LNCaP clone FGC (cell line): Measurements from ENCODE around the gene SEPTIN3.

ENCODE experiments used
- DNase-seq: peaks from one replicate; pipeline ENCODE4 v3.0.0-alpha.2; 2011; ENCODE audit warnings: low read depth
- H3K4me3 ChIP-seq: 2 replicates; pipeline ENCODE4 v1.5.1; 2011; ENCODE audit warnings: mild to moderate bottlenecking, low read depth, low read length, control low read depth
- TF ChIP-seq, protein P1 (sequence below): IDR thresholded peaks from 2 replicates; pipeline ENCODE4 v1.5.1; 2012; ENCODE audit warnings: mild to moderate bottlenecking; ENCODE audit not compliant: control insufficient read depth, insufficient read depth; ENCODE audit errors: extremely low read depth

Gene SEPTIN3

DNA sequence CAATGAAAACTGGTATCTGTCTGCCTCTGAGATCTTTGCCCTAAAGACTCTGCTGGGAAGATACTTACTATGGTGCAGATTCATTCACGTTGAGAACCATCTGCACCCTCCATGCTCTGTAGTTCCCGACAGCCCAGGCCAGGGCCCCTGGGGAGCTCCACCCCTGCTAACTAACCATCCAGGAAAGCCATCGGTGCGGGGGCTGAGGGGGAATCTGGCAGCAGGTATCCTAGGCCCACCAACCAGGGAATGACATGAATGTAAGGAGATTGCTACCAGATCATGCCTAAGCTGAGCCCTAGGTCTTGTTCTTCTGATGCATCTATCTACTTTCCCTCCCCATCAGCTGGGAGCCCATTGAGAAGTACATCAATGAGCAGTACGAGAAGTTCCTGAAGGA, 18.0 kb downstream of the SEPTIN3 start:
- TF ChIP-seq, protein P1, sequence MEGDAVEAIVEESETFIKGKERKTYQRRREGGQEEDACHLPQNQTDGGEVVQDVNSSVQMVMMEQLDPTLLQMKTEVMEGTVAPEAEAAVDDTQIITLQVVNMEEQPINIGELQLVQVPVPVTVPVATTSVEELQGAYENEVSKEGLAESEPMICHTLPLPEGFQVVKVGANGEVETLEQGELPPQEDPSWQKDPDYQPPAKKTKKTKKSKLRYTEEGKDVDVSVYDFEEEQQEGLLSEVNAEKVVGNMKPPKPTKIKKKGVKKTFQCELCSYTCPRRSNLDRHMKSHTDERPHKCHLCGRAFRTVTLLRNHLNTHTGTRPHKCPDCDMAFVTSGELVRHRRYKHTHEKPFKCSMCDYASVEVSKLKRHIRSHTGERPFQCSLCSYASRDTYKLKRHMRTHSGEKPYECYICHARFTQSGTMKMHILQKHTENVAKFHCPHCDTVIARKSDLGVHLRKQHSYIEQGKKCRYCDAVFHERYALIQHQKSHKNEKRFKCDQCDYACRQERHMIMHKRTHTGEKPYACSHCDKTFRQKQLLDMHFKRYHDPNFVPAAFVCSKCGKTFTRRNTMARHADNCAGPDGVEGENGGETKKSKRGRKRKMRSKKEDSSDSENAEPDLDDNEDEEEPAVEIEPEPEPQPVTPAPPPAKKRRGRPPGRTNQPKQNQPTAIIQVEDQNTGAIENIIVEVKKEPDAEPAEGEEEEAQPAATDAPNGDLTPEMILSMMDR: no peak
- no peak for DNase-seq
- H3K4me3 ChIP-seq: no peak overlapping the region

DNA sequence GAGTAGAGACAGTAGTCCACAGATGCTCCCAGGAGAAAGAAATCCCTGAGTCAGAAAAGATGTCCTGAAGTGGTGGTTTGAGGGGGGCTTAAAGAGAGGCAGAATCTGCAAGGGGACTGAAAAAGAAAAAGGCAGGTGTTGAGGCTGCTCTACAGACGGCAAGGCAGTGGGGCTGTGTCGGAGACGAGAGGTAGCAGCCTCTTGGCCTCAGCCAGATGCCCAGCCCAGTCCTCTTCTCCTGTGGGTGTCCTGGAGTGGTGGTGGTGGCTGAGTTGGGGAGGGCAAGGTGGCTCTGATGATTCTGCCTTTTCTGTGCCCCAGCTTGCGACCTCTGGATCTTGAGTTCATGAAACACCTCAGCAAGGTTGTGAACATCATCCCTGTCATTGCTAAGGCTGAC, 20.0 kb downstream of the SEPTIN3 start:
- TF ChIP-seq, protein P1: no peak
- DNase-seq: no peak
- H3K4me3 ChIP-seq: no peak overlapping the region

DNA sequence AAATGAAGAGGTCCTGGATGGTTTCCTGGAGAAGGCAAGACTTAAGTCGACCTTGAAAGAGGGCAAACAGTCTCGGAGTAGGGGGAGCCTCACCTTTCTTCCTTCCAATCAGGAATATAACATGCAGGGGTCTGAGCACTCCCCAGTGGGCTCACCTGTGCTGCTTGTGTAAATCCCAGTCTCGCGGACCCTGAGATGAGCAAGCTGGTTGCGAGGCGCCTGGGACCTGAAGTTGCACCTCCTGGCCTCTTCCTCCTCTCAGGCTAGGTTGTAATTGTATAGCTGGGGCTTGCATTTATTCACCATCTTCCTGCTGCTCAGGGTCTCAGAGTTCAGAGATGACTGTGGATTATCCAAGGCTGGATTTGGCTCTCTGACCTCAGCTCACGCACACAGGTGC, 21.9 kb downstream of the SEPTIN3 start:
- H3K4me3 ChIP-seq: no peak overlapping the region
- TF ChIP-seq, protein P1: no peak
- DNase-seq: no peak

DNA sequence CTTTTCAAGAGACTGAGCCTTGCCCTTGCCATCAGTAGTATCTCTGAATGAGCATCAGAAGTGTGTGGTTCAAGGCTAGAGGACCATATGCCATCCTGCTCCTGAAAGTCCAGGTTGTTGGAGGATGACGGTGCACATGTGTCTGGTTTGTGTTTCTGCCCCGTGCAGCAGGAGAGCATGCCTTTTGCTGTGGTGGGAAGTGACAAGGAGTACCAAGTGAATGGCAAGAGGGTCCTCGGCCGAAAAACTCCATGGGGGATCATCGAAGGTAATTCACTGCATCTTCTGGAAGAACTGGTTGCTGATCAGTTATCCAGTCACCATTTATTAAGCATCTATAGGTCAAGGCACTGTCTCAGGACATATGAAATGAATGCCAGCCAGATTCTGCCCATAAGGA, 23.3 kb downstream of the SEPTIN3 start:
- no peak overlapping the region for H3K4me3 ChIP-seq
- no peak for DNase-seq
- TF ChIP-seq, protein P1: no peak

DNA sequence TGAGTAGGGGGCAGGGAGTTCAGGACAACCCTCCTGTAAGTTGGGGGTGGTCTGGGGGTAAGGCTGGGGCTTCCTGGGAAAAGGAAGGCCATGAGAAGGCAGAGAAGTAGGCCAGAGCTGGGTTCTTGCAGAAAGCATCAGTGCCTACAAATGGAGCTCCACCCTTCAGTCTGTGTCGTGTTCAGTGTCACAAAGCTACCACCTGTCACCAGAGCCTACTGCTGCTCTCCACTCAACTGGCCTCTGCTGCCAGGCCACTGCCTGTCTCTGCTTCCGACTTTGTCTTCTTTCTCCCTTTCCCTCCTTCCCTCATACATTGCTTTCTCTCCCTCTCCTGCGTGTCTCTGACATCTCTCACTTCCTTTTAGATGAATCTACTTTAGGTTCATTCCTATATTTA, 26.0 kb downstream of the SEPTIN3 start:
- H3K4me3 ChIP-seq: no peak overlapping the region
- DNase-seq: no peak
- TF ChIP-seq, protein P1: no peak

DNA sequence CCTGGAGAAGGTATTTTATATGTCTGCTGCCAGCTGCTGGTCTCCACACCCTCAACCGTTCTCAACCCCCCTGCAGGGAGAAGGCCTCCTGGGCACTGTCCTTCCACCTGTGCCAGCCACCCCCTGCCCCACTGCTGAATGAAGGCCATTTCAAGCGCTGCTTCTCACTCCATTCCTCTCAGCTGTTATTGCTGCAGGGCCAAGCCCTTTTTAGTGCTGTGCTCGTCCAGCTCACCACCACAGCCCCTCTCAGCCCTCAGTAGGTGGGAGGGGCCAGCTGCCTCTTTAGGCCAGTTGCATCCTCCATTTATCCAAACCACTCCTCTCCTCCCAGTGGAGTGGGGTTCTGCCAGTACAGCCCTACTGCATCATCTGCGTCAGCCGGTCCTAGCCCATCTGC, 27.6 kb downstream of the SEPTIN3 start:
- TF ChIP-seq, protein P1: no peak
- no peak overlapping the region for H3K4me3 ChIP-seq
- no peak for DNase-seq
